ENCODE data around the gene MYL3. TPM values are rescaled to one million over a fixed set of nuclear protein-coding genes. Genes with fewer than 3 reads are reported as not detected.

MYL3 gene
- total and polyA plus RNA-seq, 2 of the 4 experiments (the other 2 are of a cell fraction): 0.09 TPM; not detected in 1

GRCh38 chr3:46880884-46881595 is 17.8 kb upstream of the MYL3 start:
- Histone ChIP-seq H3K27me3 (ENCODE audit: control insufficient read depth, insufficient read depth, low read length) (peaks cover 53% of the 10 kb centered on the region), H2BK20ac (ENCODE audit: low read depth, low read length) (no peak overlapping the region), H3K18ac (ENCODE audit: low read depth, low read length) (no peak overlapping the region), H2AK9ac (replicated peaks; ENCODE audit: low read depth, low read length, poor library complexity) (peak overlapping the region; percentile 70), H4K8ac (ENCODE audit: low read depth in 2 of 2, low read length in 2 of 2) (no peak overlapping the region), H2BK5ac (ENCODE audit: low read depth, low read length, poor library complexity, severe bottlenecking) (no peak overlapping the region), H4K20me1 (ENCODE audit: insufficient read depth, low read length) (no peaks in the 10 kb centered on the region), H3K4me3 (ENCODE audit: insufficient read depth, low read depth, low read length) (no peak overlapping the region), H3K56ac (ENCODE audit: extremely low read depth, insufficient read depth, low read length) (no peak overlapping the region), H2AK5ac (ENCODE audit: low read depth, low read length) (no peak overlapping the region), H3K4me2 (ENCODE audit: low read depth, low read length) (no peak overlapping the region; the same call in 1 of the 2 replicates), H3K9me3 (ENCODE audit: control insufficient read depth, insufficient read depth, low read length) (no peaks in the 10 kb centered on the region), H3K36me3 (ENCODE audit: control insufficient read depth, insufficient read depth, low read length) (no peaks in the 10 kb centered on the region), H2BK15ac (ENCODE audit: low read depth, low read length) (no peak overlapping the region), H3K27ac (ENCODE audit: insufficient read depth, low read length) (no peak overlapping the region), H3K4me1 (ENCODE audit: control insufficient read depth, insufficient read depth, low read length) (no peaks in the 10 kb centered on the region), H2BK120ac (ENCODE audit: low read depth, low read length) (no peak overlapping the region), H3K4ac (ENCODE audit: low read depth, low read length) (no peak overlapping the region), H3K14ac (replicated peaks; ENCODE audit: low read depth, low read length) (no peak overlapping the region), H4K91ac (ENCODE audit: insufficient read depth, low read depth, low read length) (no peak overlapping the region), H3K9ac (ENCODE audit: low read depth, low read length) (no peak overlapping the region), H4K5ac (ENCODE audit: low read depth, low read length) (no peak overlapping the region), H3K79me1 (ENCODE audit: low read depth in 1 of 2, low read length in 2 of 2) (no peaks in the 10 kb centered on the region), H3K23ac (ENCODE audit: low read depth, low read length) (no peak overlapping the region), H2AFZ (replicated peaks; ENCODE audit: low read length, poor library complexity) (peak overlapping the region; percentile 72), H3K9me1 (ENCODE audit: insufficient read depth, low read length) (0 out of 2 replicates have a peak, but pooled peaks cover 2% of the 10 kb centered on the region)
- ATAC-seq (ENCODE audit: low read depth) (no peak), DNase-seq (no peak)
- dilution Hi-C loops (cut with HindIII; ENCODE audit: low sequenced_read_pairs, unreplicated experiment): no loop called here
- POLR2A ChIA-PET (ENCODE audit: unreplicated experiment): no interaction called here
- TF ChIP-seq SMC3 (IDR thresholded peaks at IDR 0.05; ENCODE audit: low read depth, low read length) (no peak), MXI1 (IDR thresholded peaks at IDR 0.05; ENCODE audit: borderline replicate concordance, low read depth, low read length) (no peak), CHD1 (IDR thresholded peaks at IDR 0.05; ENCODE audit: low read depth, low read length) (no peak), RCOR1 (IDR thresholded peaks at IDR 0.05; ENCODE audit: insufficient replicate concordance, low read length) (no peak), RFX5 (IDR thresholded peaks at IDR 0.05; ENCODE audit: low read depth, low read length) (no peak), MAZ (IDR thresholded peaks at IDR 0.05; ENCODE audit: borderline replicate concordance, low read depth, low read length) (no peak), USF2 (IDR thresholded peaks at IDR 0.05; ENCODE audit: low read depth, low read length) (no peak)
- WGBS, 2 experiments (ENCODE audit: extremely low coverage in 2 of 2, insufficient read length in 1 of 2): 30% methylated on average over 4 of the region's 29 CpGs; no CpG with 5 or more reads in 1 of the 2 experiments
- intact Hi-C loops (cut with micrococcal nuclease): no loop called here
- CTCF ChIA-PET: no interaction called here
- no TSS peak for BruUV-seq (replicated peaks)
- in situ Hi-C loops (cut with MboI; ENCODE audit: low sequenced_read_pairs): loop anchor here (25.0 kb wide), 1 partner anchor 394 kb away; the partner anchor contains the start of gene RTP3
